Keratinocyte (primary cell): ENCODE results near the gene LRRC4C.

Experiments used
- EZH2 ChIP-seq: IDR thresholded peaks from one replicate; pipeline ENCODE4 v1.6.1; 2012; ENCODE audit warnings: inconsistent platforms, mild to moderate bottlenecking, low read length, moderate library complexity
- TF ChIP-seq, protein P1 (sequence below), 3 experiments: IDR thresholded peaks in 1 of 3; conservative IDR thresholded peaks in 1 of 3; optimal IDR thresholded peaks in 1 of 3; 2 replicates in 2 of 3; 3 replicates in 1 of 3; pipeline versions ENCODE3 to v1.5.1; 2011; ENCODE audit warnings: low read length in 3 of 3, mild to moderate bottlenecking in 3 of 3, moderate library complexity in 2 of 3, control low read depth in 1 of 3, inconsistent platforms in 1 of 3; ENCODE audit not compliant: insufficient read depth in 2 of 3; ENCODE audit errors: extremely low read depth in 1 of 3

DNA sequence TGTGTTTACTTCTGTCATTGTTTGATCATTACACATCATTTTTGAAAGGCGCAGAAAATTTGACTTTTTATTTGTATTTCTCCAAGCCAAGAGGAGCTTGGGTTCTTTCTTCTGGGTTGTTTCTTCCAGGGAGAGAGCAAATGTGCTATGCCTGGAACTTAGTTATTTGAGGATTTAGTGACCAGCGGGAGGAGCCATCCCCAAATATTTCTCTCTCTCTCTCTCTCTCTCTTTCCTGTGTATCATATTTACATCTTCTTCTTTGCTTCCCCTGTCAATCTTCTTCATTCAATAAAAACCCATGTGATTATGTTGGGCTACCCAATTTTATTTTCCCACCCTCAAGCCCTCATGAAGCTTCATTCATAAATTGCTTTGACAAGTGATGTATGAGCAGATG is 534.5 kb downstream of the LRRC4C start:
- TF ChIP-seq, protein P1, sequence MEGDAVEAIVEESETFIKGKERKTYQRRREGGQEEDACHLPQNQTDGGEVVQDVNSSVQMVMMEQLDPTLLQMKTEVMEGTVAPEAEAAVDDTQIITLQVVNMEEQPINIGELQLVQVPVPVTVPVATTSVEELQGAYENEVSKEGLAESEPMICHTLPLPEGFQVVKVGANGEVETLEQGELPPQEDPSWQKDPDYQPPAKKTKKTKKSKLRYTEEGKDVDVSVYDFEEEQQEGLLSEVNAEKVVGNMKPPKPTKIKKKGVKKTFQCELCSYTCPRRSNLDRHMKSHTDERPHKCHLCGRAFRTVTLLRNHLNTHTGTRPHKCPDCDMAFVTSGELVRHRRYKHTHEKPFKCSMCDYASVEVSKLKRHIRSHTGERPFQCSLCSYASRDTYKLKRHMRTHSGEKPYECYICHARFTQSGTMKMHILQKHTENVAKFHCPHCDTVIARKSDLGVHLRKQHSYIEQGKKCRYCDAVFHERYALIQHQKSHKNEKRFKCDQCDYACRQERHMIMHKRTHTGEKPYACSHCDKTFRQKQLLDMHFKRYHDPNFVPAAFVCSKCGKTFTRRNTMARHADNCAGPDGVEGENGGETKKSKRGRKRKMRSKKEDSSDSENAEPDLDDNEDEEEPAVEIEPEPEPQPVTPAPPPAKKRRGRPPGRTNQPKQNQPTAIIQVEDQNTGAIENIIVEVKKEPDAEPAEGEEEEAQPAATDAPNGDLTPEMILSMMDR (optimal IDR thresholded peaks at IDR 0.05 in 1 of 3, IDR thresholded peaks at IDR 0.05 in 1 of 3, conservative IDR thresholded peaks at IDR 0.05 in 1 of 3; ENCODE audit: extremely low read depth in 1 of 3, insufficient read depth in 2 of 3, low read length in 3 of 3): no peak
- TF ChIP-seq EZH2: no peak
